ENCODE measurements around the gene OR10H4. TPM values are rescaled to one million over a fixed set of nuclear protein-coding genes. Genes with fewer than 3 reads are reported as not detected.

The OR10H4 gene
- total and polyA plus RNA-seq, 2 of the 4 experiments (the other 2 are of a cell fraction) = not detected

- Histone ChIP-seq H4K91ac (ENCODE audit: insufficient read depth, low read depth, low read length) (no peak overlapping the region), H3K14ac (replicated peaks; ENCODE audit: low read depth, low read length) (no peak overlapping the region), H3K27me3 (ENCODE audit: control insufficient read depth, insufficient read depth, low read length) (no peaks in the 10 kb centered on the region), H2AK9ac (replicated peaks; ENCODE audit: low read depth, low read length, poor library complexity) (no peak overlapping the region), H3K23ac (ENCODE audit: low read depth, low read length) (no peak overlapping the region), H2AFZ (replicated peaks; ENCODE audit: low read length, poor library complexity) (no peak overlapping the region), H4K20me1 (ENCODE audit: insufficient read depth, low read length) (no peaks in the 10 kb centered on the region), H3K36me3 (ENCODE audit: control insufficient read depth, insufficient read depth, low read length) (no peaks in the 10 kb centered on the region), H3K18ac (ENCODE audit: low read depth, low read length) (no peak overlapping the region), H3K4ac (ENCODE audit: low read depth, low read length) (no peak overlapping the region), H3K4me2 (ENCODE audit: low read depth, low read length) (no peak overlapping the region), H3K4me1 (ENCODE audit: control insufficient read depth, insufficient read depth, low read length) (no peaks in the 10 kb centered on the region), H2AK5ac (ENCODE audit: low read depth, low read length) (no peak overlapping the region), H3K9ac (ENCODE audit: low read depth, low read length) (no peak overlapping the region), H3K79me1 (ENCODE audit: low read depth in 1 of 2, low read length in 2 of 2) (no peaks in the 10 kb centered on the region), H4K8ac (ENCODE audit: low read depth in 2 of 2, low read length in 2 of 2) (no peak overlapping the region), H3K56ac (ENCODE audit: extremely low read depth, insufficient read depth, low read length) (no peak overlapping the region), H3K4me3 (ENCODE audit: insufficient read depth, low read depth, low read length) (no peak overlapping the region), H3K9me1 (ENCODE audit: insufficient read depth, low read length) (no peaks in the 10 kb centered on the region), H4K5ac (ENCODE audit: low read depth, low read length) (no peak overlapping the region), H3K9me3 (ENCODE audit: control insufficient read depth, insufficient read depth, low read length) (peaks cover 2% of the 10 kb centered on the region; the same call in 1 of the 2 replicates), H2BK20ac (ENCODE audit: low read depth, low read length) (no peak overlapping the region), H3K27ac (ENCODE audit: insufficient read depth, low read length) (no peak overlapping the region), H2BK15ac (ENCODE audit: low read depth, low read length) (no peak overlapping the region), H2BK5ac (ENCODE audit: low read depth, low read length, poor library complexity, severe bottlenecking) (no peak overlapping the region), H2BK120ac (ENCODE audit: low read depth, low read length) (no peak overlapping the region)
- intact Hi-C loops (cut with micrococcal nuclease) (no loop called here), dilution Hi-C loops (cut with HindIII; ENCODE audit: low sequenced_read_pairs, unreplicated experiment) (no loop called here), in situ Hi-C loops (cut with MboI; ENCODE audit: low sequenced_read_pairs) (no loop called here)
- no CpG with 5 or more reads among the region's 2 CpGs for WGBS, 2 experiments (ENCODE audit: extremely low coverage in 2 of 2, insufficient read length in 1 of 2)
- TF ChIP-seq RFX5 (IDR thresholded peaks at IDR 0.05; ENCODE audit: low read depth, low read length) = no peak
- no peak for TF ChIP-seq BHLHE40 (IDR thresholded peaks at IDR 0.05; ENCODE audit: low read depth, low read length)
- no peak for TF ChIP-seq POLR2A (IDR thresholded peaks at IDR 0.05; ENCODE audit: low read depth, low read length)
- no peak for TF ChIP-seq MXI1 (IDR thresholded peaks at IDR 0.05; ENCODE audit: borderline replicate concordance, low read depth, low read length)
- TF ChIP-seq CHD1 (IDR thresholded peaks at IDR 0.05; ENCODE audit: low read depth, low read length) = no peak
- TF ChIP-seq, protein P1, sequence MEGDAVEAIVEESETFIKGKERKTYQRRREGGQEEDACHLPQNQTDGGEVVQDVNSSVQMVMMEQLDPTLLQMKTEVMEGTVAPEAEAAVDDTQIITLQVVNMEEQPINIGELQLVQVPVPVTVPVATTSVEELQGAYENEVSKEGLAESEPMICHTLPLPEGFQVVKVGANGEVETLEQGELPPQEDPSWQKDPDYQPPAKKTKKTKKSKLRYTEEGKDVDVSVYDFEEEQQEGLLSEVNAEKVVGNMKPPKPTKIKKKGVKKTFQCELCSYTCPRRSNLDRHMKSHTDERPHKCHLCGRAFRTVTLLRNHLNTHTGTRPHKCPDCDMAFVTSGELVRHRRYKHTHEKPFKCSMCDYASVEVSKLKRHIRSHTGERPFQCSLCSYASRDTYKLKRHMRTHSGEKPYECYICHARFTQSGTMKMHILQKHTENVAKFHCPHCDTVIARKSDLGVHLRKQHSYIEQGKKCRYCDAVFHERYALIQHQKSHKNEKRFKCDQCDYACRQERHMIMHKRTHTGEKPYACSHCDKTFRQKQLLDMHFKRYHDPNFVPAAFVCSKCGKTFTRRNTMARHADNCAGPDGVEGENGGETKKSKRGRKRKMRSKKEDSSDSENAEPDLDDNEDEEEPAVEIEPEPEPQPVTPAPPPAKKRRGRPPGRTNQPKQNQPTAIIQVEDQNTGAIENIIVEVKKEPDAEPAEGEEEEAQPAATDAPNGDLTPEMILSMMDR (conservative IDR thresholded peaks at IDR 0.05; ENCODE audit: low read depth, low read length) = no peak
- TF ChIP-seq RCOR1 (IDR thresholded peaks at IDR 0.05; ENCODE audit: insufficient replicate concordance, low read length) = no peak
- TF ChIP-seq, protein P2, sequence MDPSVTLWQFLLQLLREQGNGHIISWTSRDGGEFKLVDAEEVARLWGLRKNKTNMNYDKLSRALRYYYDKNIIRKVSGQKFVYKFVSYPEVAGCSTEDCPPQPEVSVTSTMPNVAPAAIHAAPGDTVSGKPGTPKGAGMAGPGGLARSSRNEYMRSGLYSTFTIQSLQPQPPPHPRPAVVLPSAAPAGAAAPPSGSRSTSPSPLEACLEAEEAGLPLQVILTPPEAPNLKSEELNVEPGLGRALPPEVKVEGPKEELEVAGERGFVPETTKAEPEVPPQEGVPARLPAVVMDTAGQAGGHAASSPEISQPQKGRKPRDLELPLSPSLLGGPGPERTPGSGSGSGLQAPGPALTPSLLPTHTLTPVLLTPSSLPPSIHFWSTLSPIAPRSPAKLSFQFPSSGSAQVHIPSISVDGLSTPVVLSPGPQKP (IDR thresholded peaks at IDR 0.05; ENCODE audit: borderline replicate concordance, low read depth, low read length) = no peak
- TF ChIP-seq FOS (IDR thresholded peaks at IDR 0.05; ENCODE audit: low read depth, low read length) = no peak
- no peak for TF ChIP-seq MAFK (IDR thresholded peaks at IDR 0.05; ENCODE audit: low read depth, low read length)
- TF ChIP-seq NFE2L2 (IDR thresholded peaks at IDR 0.05; ENCODE audit: low read depth, low read length) = no peak
- TF ChIP-seq, protein P3, sequence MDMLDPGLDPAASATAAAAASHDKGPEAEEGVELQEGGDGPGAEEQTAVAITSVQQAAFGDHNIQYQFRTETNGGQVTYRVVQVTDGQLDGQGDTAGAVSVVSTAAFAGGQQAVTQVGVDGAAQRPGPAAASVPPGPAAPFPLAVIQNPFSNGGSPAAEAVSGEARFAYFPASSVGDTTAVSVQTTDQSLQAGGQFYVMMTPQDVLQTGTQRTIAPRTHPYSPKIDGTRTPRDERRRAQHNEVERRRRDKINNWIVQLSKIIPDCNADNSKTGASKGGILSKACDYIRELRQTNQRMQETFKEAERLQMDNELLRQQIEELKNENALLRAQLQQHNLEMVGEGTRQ (IDR thresholded peaks at IDR 0.05; ENCODE audit: low read depth, low read length) = no peak
- no peak for TF ChIP-seq RAD21 (IDR thresholded peaks at IDR 0.05; ENCODE audit: low read length)
- no peak for TF ChIP-seq CEBPB (IDR thresholded peaks at IDR 0.05; ENCODE audit: low read depth, low read length)
- TF ChIP-seq MAZ (IDR thresholded peaks at IDR 0.05; ENCODE audit: borderline replicate concordance, low read depth, low read length) = no peak
- TF ChIP-seq SMC3 (IDR thresholded peaks at IDR 0.05; ENCODE audit: low read depth, low read length) = no peak
- DNase-seq (no peak), ATAC-seq (ENCODE audit: low read depth) (no peak)
- POLR2A ChIA-PET (ENCODE audit: unreplicated experiment) = no interaction called here
- CTCF ChIA-PET = no interaction called here
- no TSS peak for BruUV-seq (replicated peaks)
These were observed 33.7 kb upstream of the OR10H4 start for GRCh38 chr19:15915109-15915508.
